OCI-LY3 (cell line): ENCODE data around the gene EHBP1.

Experiments used
- CTCF ChIP-seq: fragments of 200-600, 300-600 bp; sonication (generic); IDR thresholded peaks from 2 replicates; pipeline ENCODE4 v1.5.1; 2014; ENCODE audit warnings: antibody characterized with exemption, low read length, low read depth
- EZH2phosphoT487 ChIP-seq: fragments of 200-600 bp; shearing (Covaris generic); IDR thresholded peaks from 2 replicates; pipeline ENCODE4 v1.6.1; 2018; ENCODE audit warnings: antibody characterized with exemption, mixed run types, low read depth

- TF ChIP-seq CTCF (no peak), EZH2phosphoT487 (no peak)
Observed at GRCh38 chr2:63018439-63018838, 312.9 kb downstream of the EHBP1 start.
